ENCODE data around the gene CFP.

Gene CFP

DNA sequence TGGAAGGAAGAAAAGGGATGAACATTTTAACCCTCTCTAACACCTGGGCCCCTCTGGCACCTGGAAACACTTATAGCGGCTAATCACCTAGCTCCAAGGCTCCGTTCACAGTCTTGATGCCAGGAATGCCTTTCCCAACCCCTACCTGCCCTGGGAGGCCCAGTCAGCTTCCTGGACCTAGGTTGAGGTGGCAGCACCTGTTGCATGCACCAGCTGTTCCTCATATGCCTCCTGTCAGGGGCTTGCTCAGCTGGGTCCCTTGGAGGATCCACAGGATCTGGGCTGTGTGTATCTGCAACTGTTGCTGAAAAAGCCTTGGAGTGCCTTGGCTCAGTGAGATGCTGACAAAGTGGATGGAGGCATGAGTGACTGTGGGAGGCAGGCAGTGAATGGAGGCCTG lies 4.4 kb downstream of the CFP start:
- Histone ChIP-seq H3K9me3 (no peaks in the 10 kb centered on the region), H3K4me3 (no peak overlapping the region), H3K27me3 (peaks cover 0 to 7% of the 10 kb centered on the region in 2 donors), H3K36me3 (no peaks in the 10 kb centered on the region), H3K4me1 (peaks cover 0 to 4% (median 0%) of the 10 kb centered on the region in 4 donors), H3K27ac (no peak overlapping the region)
- TF ChIP-seq, protein P1, sequence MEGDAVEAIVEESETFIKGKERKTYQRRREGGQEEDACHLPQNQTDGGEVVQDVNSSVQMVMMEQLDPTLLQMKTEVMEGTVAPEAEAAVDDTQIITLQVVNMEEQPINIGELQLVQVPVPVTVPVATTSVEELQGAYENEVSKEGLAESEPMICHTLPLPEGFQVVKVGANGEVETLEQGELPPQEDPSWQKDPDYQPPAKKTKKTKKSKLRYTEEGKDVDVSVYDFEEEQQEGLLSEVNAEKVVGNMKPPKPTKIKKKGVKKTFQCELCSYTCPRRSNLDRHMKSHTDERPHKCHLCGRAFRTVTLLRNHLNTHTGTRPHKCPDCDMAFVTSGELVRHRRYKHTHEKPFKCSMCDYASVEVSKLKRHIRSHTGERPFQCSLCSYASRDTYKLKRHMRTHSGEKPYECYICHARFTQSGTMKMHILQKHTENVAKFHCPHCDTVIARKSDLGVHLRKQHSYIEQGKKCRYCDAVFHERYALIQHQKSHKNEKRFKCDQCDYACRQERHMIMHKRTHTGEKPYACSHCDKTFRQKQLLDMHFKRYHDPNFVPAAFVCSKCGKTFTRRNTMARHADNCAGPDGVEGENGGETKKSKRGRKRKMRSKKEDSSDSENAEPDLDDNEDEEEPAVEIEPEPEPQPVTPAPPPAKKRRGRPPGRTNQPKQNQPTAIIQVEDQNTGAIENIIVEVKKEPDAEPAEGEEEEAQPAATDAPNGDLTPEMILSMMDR (IDR thresholded peaks at IDR 0.05) = no peak
- no peak for DNase-seq
- intact Hi-C loops (cut with DNase I; ENCODE audit: low total_unique reads) = no loop called here

DNA sequence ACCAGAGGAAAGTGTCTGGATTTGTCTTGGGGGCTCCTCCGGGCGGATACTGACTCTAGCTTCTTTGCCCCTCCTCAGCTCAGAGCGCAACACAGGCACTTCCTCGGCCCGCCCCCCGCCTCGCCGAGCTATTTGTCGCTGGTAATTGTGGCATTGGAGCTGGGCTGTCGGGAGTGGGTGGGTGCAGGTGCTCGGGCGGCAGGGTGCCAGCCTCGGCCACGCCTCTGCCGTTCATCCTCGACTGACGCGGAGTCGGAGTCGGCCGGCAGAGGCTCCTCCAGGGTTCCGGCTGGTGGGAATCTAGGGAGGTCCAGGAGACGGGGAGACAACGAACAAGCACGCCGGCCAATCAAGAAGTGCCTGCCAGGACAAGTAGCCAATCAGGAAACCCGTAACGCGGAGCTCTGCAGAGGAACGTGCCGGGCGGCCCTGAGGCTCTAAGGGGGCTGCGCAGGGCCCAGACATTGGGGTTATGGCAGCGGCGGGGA lies 6.1 kb downstream of the CFP start:
- TF ChIP-seq, protein P1 (IDR thresholded peaks at IDR 0.05) = no peak
- Histone ChIP-seq H3K9me3 (no peaks in the 10 kb centered on the region), H3K27me3 (peaks cover 0 to 7% of the 10 kb centered on the region in 2 donors), H3K4me3 (peak overlapping the region in 1 of 2 donors; percentile 18), H3K36me3 (no peaks in the 10 kb centered on the region), H3K4me1 (peaks cover 0 to 12% (median 5%) of the 10 kb centered on the region in 4 donors), H3K27ac (no peak overlapping the region)
- peak in 1 of 2 donors; percentile 23 for DNase-seq
- intact Hi-C loops (cut with DNase I; ENCODE audit: low total_unique reads) = no loop called here

DNA sequence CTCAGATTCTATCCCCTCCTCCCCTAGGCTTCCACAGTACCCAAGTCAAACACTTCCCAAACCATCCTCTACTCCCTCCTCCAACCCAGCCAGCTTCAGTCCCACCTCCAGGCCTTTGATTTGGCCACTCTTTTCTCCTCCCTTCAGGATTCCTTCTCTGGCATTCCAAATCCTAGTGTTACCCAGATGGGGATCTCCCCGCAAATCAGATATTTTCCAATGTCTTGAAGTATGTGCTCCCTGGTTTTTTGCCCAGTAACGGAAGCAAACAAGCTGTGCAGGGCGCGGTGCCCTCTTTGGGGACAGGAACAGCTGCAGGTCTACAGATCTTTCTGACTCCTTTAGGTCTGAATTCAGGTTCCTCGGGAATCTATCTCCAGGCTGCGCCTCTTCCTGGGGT lies 7.9 kb downstream of the CFP start:
- Histone ChIP-seq H3K36me3 (no peaks in the 10 kb centered on the region), H3K9me3 (no peaks in the 10 kb centered on the region), H3K27ac (no peak overlapping the region), H3K4me3 (no peak overlapping the region), H3K4me1 (peaks cover 0 to 12% (median 5%) of the 10 kb centered on the region in 4 donors), H3K27me3 (peaks cover 0 to 7% of the 10 kb centered on the region in 2 donors)
- intact Hi-C loops (cut with DNase I; ENCODE audit: low total_unique reads) = no loop called here
- TF ChIP-seq, protein P1 (IDR thresholded peaks at IDR 0.05) = no peak
- DNase-seq = no peak

DNA sequence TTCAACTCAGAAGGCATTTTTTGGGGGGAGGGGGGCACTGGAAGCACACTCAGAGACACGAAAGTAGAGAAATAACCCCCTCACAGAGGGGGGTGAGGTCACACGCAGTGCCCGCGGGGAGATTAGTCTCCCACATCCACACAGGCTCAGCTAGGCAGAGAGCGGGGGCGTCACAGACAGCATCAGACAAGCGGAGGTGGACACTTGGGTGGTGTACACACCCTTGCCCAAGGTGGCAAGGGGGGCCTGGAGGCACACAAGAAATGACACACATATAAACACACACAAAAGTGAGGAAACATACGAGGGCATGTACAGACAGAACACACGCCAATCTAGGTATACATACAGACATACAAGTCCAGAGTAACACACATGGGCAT lies 9.4 kb downstream of the CFP start:
- TF ChIP-seq, protein P1 (IDR thresholded peaks at IDR 0.05) = no peak
- H3K9me3 ChIP-seq = no peaks in the 10 kb centered on the region
- H3K27me3 ChIP-seq = peaks cover 0 to 7% of the 10 kb centered on the region in 2 donors
- H3K4me1 ChIP-seq = peaks cover 0 to 12% (median 5%) of the 10 kb centered on the region in 4 donors
- DNase-seq = no peak
- intact Hi-C loops (cut with DNase I; ENCODE audit: low total_unique reads) = no loop called here
- H3K36me3 ChIP-seq = no peaks in the 10 kb centered on the region
- H3K27ac ChIP-seq = no peak overlapping the region
- no peak overlapping the region for H3K4me3 ChIP-seq

DNA sequence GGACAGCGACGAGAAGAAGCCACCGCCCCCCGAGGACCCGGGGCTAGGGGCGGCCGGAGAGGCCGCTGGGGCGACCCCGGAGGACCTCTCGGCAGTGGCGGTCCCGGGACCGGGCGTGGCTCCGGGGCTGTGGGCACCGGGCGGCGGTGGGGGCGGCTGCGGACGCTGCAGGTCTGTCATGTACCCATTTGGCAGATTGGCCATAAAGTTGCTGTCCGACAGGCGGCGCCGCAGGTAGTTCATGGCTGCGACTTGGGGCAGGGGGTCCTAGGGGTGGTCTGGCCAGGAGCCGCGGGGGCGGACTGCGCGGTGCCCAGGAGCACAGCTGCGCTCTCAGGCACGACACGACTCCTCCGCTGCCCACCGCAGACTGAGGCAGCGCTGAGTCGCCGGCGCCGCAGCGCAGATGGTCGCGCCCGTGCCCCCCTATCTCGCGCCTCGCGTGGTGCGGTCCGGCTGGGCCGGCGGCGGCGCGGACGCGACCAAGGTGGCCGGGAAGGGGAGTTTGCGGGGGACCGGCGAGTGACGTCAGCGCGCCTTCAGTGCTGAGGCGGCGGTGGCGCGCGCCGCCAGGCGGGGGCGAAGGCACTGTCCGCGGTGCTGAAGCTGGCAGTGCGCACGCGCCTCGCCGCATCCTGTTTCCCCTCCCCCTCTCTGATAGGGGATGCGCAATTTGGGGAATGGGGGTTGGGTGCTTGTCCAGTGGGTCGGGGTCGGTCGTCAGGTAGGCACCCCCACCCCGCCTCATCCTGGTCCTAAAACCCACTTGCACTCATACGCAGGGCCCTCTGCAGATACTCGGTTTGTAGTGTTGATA lies 10.0 kb downstream of the CFP start, which contains the start of gene SYN1:
SYN1 (minus strand) TSS at position 372 of the 817 bp plus-strand sequence; CDS start at position 243, 129 bp downstream.
- H3K36me3 ChIP-seq = no peaks in the 10 kb centered on the region
- H3K27me3 ChIP-seq = peaks cover 0 to 7% of the 10 kb centered on the region in 2 donors
- H3K4me3 ChIP-seq = peak within 1 kb of the TSS in 1 of 2 donors; percentile 43
- H3K27ac ChIP-seq = no peak within 1 kb of the TSS
- TF ChIP-seq, protein P1 (IDR thresholded peaks at IDR 0.05) = peak in 1 of 2 experiments; percentile 11
- H3K4me1 ChIP-seq = peaks cover 0 to 12% (median 5%) of the 10 kb centered on the region in 4 donors
- peak; percentile 55 to 80 for DNase-seq
- intact Hi-C loops (cut with DNase I; ENCODE audit: low total_unique reads) = no loop called here
- no peaks in the 10 kb centered on the region for H3K9me3 ChIP-seq
